Mucosa of descending colon (tissue), 3 donors: ENCODE data around the gene LSMEM2. TPM values are rescaled to one million over a fixed set of nuclear protein-coding genes. Genes with fewer than 3 reads are reported as not detected.

Experiments used
- ATAC-seq: fragments of 200-7000 bp; cut with Tn5 transposase; one replicate; pipeline ENCODE4 v1.9.1; 2020; ENCODE audit warnings: mild to moderate bottlenecking, moderate library complexity
- DNase-seq, 3 donors: peaks; one replicate each; pipeline ENCODE4 v3.0.0-alpha.2; 2020
- H3K36me3 ChIP-seq: fragments of 200-600 bp; one replicate; pipeline ENCODE4 v1.8.0; 2021; ENCODE audit warnings: low read depth, mild to moderate bottlenecking
- H3K4me1 ChIP-seq: fragments of 200-600 bp; one replicate; pipeline ENCODE4 v1.8.0; 2021; ENCODE audit warnings: low read depth, mild to moderate bottlenecking
- H3K4me3 ChIP-seq: fragments of 200-600 bp; one replicate; pipeline ENCODE4 v1.8.0; 2021; ENCODE audit warnings: mild to moderate bottlenecking
- H3K9me3 ChIP-seq: fragments of 200-600 bp; one replicate; pipeline ENCODE4 v1.8.0; 2021; ENCODE audit warnings: mild to moderate bottlenecking
- CTCF ChIP-seq: fragments of 200-600 bp; IDR thresholded peaks from one replicate; pipeline ENCODE4 v1.8.0; 2022; ENCODE audit warnings: antibody characterized with exemption, mild to moderate bottlenecking
- intact Hi-C, 2 donors: fragments of 100-400 bp; cut with DNase I in 1 of 2; cut with micrococcal nuclease in 1 of 2; formaldehyde crosslinking; loops; one replicate each; pipeline versions ENCODE4 v1.11.0 to v1.11.1; 2022; cut with DNase I, micrococcal nuclease
- total RNA-seq, 3 donors: library from RNA; stranded (reverse); fragmentation: NEBNext Ultra II Directional in 2 of 3; extraction: Animal tissue kit (Norgen Biotek cat#: 25700) in 2 of 3; gene quantifications; one replicate each; pipeline versions ENCODE4 v1.2.1 to v1.2.4, GENCODE V29; 2021 to 2023
- donor health status: DM: no; HTN: no; CAD: no; lungs with moderate emphysema.
- donor health status: DM: no; HTN: no; CAD: no.
- donor health status: DM: no; HTN: yes; CAD: no.

The LSMEM2 gene
- total RNA-seq, 3 donors from 2014 or later = 0.32 TPM; not detected in 2

GRCh38 chr3:50246517-50246954 lies 32.4 kb upstream of the LSMEM2 start:
- Histone ChIP-seq H3K36me3 (no peaks in the 10 kb centered on the region), H3K4me1 (peaks cover 54% of the 10 kb centered on the region), H3K4me3 (no peak overlapping the region), H3K9me3 (no peaks in the 10 kb centered on the region)
- TF ChIP-seq CTCF = no peak
- ATAC-seq (peak; percentile 48), DNase-seq (peak in 2 of 3 donors; percentile 57 to 79)
- intact Hi-C loops = no loop called here

GRCh38 chr3:50248387-50248786 lies 30.5 kb upstream of the LSMEM2 start:
- Histone ChIP-seq H3K4me3 (no peak overlapping the region), H3K4me1 (peaks cover 36% of the 10 kb centered on the region), H3K36me3 (no peaks in the 10 kb centered on the region), H3K9me3 (no peaks in the 10 kb centered on the region)
- intact Hi-C loops = no loop called here
- DNase-seq (peak; percentile 51 to 80 (median 66)), ATAC-seq (peak; percentile 75)
- TF ChIP-seq CTCF = no peak

- no peaks in the 10 kb centered on the region for H3K36me3 ChIP-seq
- DNase-seq = no peak
- TF ChIP-seq CTCF = no peak
- intact Hi-C loops = no loop called here
- peaks cover 28% of the 10 kb centered on the region for H3K4me1 ChIP-seq
- ATAC-seq = no peak
- no peaks in the 10 kb centered on the region for H3K9me3 ChIP-seq
- no peak overlapping the region for H3K4me3 ChIP-seq
Measured at GRCh38 chr3:50249457-50249856, 29.4 kb upstream of the LSMEM2 start.

GRCh38 chr3:50250514-50250913 lies 28.4 kb upstream of the LSMEM2 start:
- Histone ChIP-seq H3K36me3 (no peaks in the 10 kb centered on the region), H3K4me1 (peaks cover 21% of the 10 kb centered on the region), H3K4me3 (no peak overlapping the region), H3K9me3 (no peaks in the 10 kb centered on the region)
- no peak for TF ChIP-seq CTCF
- no peak for ATAC-seq
- intact Hi-C loops = no loop called here
- DNase-seq = no peak

- DNase-seq (no peak), ATAC-seq (peak; percentile 67)
- Histone ChIP-seq H3K4me3 (no peak overlapping the region), H3K4me1 (peaks cover 14% of the 10 kb centered on the region), H3K36me3 (peaks cover 6% of the 10 kb centered on the region), H3K9me3 (no peaks in the 10 kb centered on the region)
- no peak for TF ChIP-seq CTCF
- intact Hi-C loops = no loop called here
Measured at GRCh38 chr3:50251220-50251619, 27.7 kb upstream of the LSMEM2 start.
